ENCODE results near the gene SEMA3A.
"Not testable (repeated sequence)": the region's sequence is repeated elsewhere in the genome, so short reads cannot be mapped to it uniquely, and the experiment has no call there.

Gene SEMA3A

GRCh38 chr7:84083846-84084245 is 110.7 kb downstream of the SEMA3A start:
- no peak for DNase-seq
- no peaks in the 10 kb centered on the region for H3K4me1 ChIP-seq (ENCODE audit: control insufficient read depth, insufficient read depth, low read length, poor library complexity, severe bottlenecking)
- no peaks in the 10 kb centered on the region for H3K9me3 ChIP-seq (ENCODE audit: control insufficient read depth, low read length)
- H3K4me3 ChIP-seq (ENCODE audit: insufficient read depth, low read depth, low read length, poor library complexity, severe bottlenecking) = no peak overlapping the region
- H3K36me3 ChIP-seq (ENCODE audit: control insufficient read depth, insufficient read depth, low read length) = no peaks in the 10 kb centered on the region
- H3K27ac ChIP-seq (ENCODE audit: insufficient read depth, low read length, poor library complexity, severe bottlenecking) = no peak overlapping the region
- no peaks in the 10 kb centered on the region for H3K27me3 ChIP-seq (replicated peaks; ENCODE audit: control insufficient read depth, insufficient read depth, low read length, poor library complexity, severe bottlenecking)

- no peaks in the 10 kb centered on the region for H3K36me3 ChIP-seq (ENCODE audit: control insufficient read depth, insufficient read depth, low read length)
- H3K27ac ChIP-seq (ENCODE audit: insufficient read depth, low read length, poor library complexity, severe bottlenecking) = no peak overlapping the region
- H3K4me3 ChIP-seq (ENCODE audit: insufficient read depth, low read depth, low read length, poor library complexity, severe bottlenecking) = no peak overlapping the region
- H3K9me3 ChIP-seq (ENCODE audit: control insufficient read depth, low read length) = no peaks in the 10 kb centered on the region
- no peaks in the 10 kb centered on the region for H3K4me1 ChIP-seq (ENCODE audit: control insufficient read depth, insufficient read depth, low read length, poor library complexity, severe bottlenecking)
- H3K27me3 ChIP-seq (replicated peaks; ENCODE audit: control insufficient read depth, insufficient read depth, low read length, poor library complexity, severe bottlenecking) = no peaks in the 10 kb centered on the region
- DNase-seq = no peak
Measured at GRCh38 chr7:84081973-84082522, 112.5 kb downstream of the SEMA3A start.

DNA sequence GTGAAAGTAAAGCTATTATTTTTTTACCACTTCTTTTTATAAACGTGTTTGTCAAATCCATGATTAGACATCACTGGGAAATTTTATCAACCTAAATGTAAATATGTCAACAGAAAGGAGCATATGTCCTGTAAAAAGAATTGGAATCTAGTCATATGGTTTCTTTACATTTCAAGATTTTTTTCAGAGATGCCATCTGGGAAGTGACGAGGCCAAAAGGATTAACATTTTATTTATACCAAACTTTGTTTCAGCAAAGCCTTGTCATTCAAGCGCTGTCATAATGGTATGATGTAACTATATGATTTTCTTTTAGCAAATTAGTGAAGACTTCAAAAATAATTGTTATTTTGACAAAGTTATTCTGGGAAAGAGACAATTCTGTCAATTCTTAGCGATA is 117.3 kb downstream of the SEMA3A start:
- Histone ChIP-seq H3K4me3 (ENCODE audit: insufficient read depth, low read depth, low read length, poor library complexity, severe bottlenecking) (no peak overlapping the region), H3K27ac (ENCODE audit: insufficient read depth, low read length, poor library complexity, severe bottlenecking) (no peak overlapping the region)

DNA sequence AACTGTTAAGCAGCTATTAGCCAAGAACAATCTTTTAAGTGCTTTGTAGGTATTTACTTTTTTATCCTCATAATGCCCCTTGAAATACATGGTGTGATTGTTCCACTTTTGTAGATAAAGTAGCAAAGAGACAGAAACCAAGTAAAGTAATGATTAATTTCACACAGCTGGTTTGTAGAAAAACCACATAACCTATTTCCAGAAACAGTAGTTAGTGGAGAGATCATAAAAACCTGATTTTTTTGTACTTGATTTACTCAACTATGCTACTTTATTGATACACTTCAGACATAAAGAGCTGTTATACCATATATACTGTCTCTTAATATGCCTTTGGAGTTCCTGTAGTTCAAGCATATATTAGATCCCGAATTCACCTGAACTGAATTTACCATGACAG is 118.4 kb downstream of the SEMA3A start:
- H3K36me3 ChIP-seq (ENCODE audit: control insufficient read depth, insufficient read depth, low read length) = no peaks in the 10 kb centered on the region
- no peaks in the 10 kb centered on the region for H3K4me1 ChIP-seq (ENCODE audit: control insufficient read depth, insufficient read depth, low read length, poor library complexity, severe bottlenecking)
- no peak for DNase-seq
- H3K4me3 ChIP-seq (ENCODE audit: insufficient read depth, low read depth, low read length, poor library complexity, severe bottlenecking) = no peak overlapping the region
- no peaks in the 10 kb centered on the region for H3K9me3 ChIP-seq (ENCODE audit: control insufficient read depth, low read length)
- no peak overlapping the region for H3K27ac ChIP-seq (ENCODE audit: insufficient read depth, low read length, poor library complexity, severe bottlenecking)
- no peaks in the 10 kb centered on the region for H3K27me3 ChIP-seq (replicated peaks; ENCODE audit: control insufficient read depth, insufficient read depth, low read length, poor library complexity, severe bottlenecking)

More for the DNA sequence above, 117.3 kb downstream of the SEMA3A start:
- no peaks in the 10 kb centered on the region for H3K9me3 ChIP-seq (ENCODE audit: control insufficient read depth, low read length)
- H3K36me3 ChIP-seq (ENCODE audit: control insufficient read depth, insufficient read depth, low read length) = no peaks in the 10 kb centered on the region
- no peak for DNase-seq
- no peaks in the 10 kb centered on the region for H3K4me1 ChIP-seq (ENCODE audit: control insufficient read depth, insufficient read depth, low read length, poor library complexity, severe bottlenecking)
- no peaks in the 10 kb centered on the region for H3K27me3 ChIP-seq (replicated peaks; ENCODE audit: control insufficient read depth, insufficient read depth, low read length, poor library complexity, severe bottlenecking)

- no peaks in the 10 kb centered on the region for H3K36me3 ChIP-seq (ENCODE audit: control insufficient read depth, insufficient read depth, low read length)
- H3K9me3 ChIP-seq (ENCODE audit: control insufficient read depth, low read length) = no peaks in the 10 kb centered on the region
- H3K27me3 ChIP-seq (replicated peaks; ENCODE audit: control insufficient read depth, insufficient read depth, low read length, poor library complexity, severe bottlenecking) = no peaks in the 10 kb centered on the region
- H3K4me1 ChIP-seq (ENCODE audit: control insufficient read depth, insufficient read depth, low read length, poor library complexity, severe bottlenecking) = no peaks in the 10 kb centered on the region
- no peak for DNase-seq
- no peak overlapping the region for H3K4me3 ChIP-seq (ENCODE audit: insufficient read depth, low read depth, low read length, poor library complexity, severe bottlenecking)
- no peak overlapping the region for H3K27ac ChIP-seq (ENCODE audit: insufficient read depth, low read length, poor library complexity, severe bottlenecking)
Measured at GRCh38 chr7:84073186-84073875, 121.3 kb downstream of the SEMA3A start.

- Histone ChIP-seq H3K36me3 (ENCODE audit: control insufficient read depth, insufficient read depth, low read length) (no peaks in the 10 kb centered on the region), H3K27ac (ENCODE audit: insufficient read depth, low read length, poor library complexity, severe bottlenecking) (no peak overlapping the region), H3K4me1 (ENCODE audit: control insufficient read depth, insufficient read depth, low read length, poor library complexity, severe bottlenecking) (no peaks in the 10 kb centered on the region), H3K27me3 (replicated peaks; ENCODE audit: control insufficient read depth, insufficient read depth, low read length, poor library complexity, severe bottlenecking) (no peaks in the 10 kb centered on the region), H3K9me3 (ENCODE audit: control insufficient read depth, low read length) (no peaks in the 10 kb centered on the region), H3K4me3 (ENCODE audit: insufficient read depth, low read depth, low read length, poor library complexity, severe bottlenecking) (no peak overlapping the region)
- no peak for DNase-seq
Measured at GRCh38 chr7:84070770-84071169, 123.8 kb downstream of the SEMA3A start.

GRCh38 chr7:84069999-84070500 is 124.5 kb downstream of the SEMA3A start:
- no peak overlapping the region for H3K4me3 ChIP-seq (ENCODE audit: insufficient read depth, low read depth, low read length, poor library complexity, severe bottlenecking)
- H3K4me1 ChIP-seq (ENCODE audit: control insufficient read depth, insufficient read depth, low read length, poor library complexity, severe bottlenecking) = no peaks in the 10 kb centered on the region
- no peaks in the 10 kb centered on the region for H3K9me3 ChIP-seq (ENCODE audit: control insufficient read depth, low read length)
- no peaks in the 10 kb centered on the region for H3K36me3 ChIP-seq (ENCODE audit: control insufficient read depth, insufficient read depth, low read length)
- no peaks in the 10 kb centered on the region for H3K27me3 ChIP-seq (replicated peaks; ENCODE audit: control insufficient read depth, insufficient read depth, low read length, poor library complexity, severe bottlenecking)
- no peak overlapping the region for H3K27ac ChIP-seq (ENCODE audit: insufficient read depth, low read length, poor library complexity, severe bottlenecking)
- no peak for DNase-seq

GRCh38 chr7:84069033-84069432 is 125.6 kb downstream of the SEMA3A start:
- no peak overlapping the region for H3K27ac ChIP-seq (ENCODE audit: insufficient read depth, low read length, poor library complexity, severe bottlenecking)
- no peaks in the 10 kb centered on the region for H3K9me3 ChIP-seq (ENCODE audit: control insufficient read depth, low read length)
- no peak for DNase-seq
- H3K4me1 ChIP-seq (ENCODE audit: control insufficient read depth, insufficient read depth, low read length, poor library complexity, severe bottlenecking) = no peaks in the 10 kb centered on the region
- no peaks in the 10 kb centered on the region for H3K36me3 ChIP-seq (ENCODE audit: control insufficient read depth, insufficient read depth, low read length)
- no peaks in the 10 kb centered on the region for H3K27me3 ChIP-seq (replicated peaks; ENCODE audit: control insufficient read depth, insufficient read depth, low read length, poor library complexity, severe bottlenecking)
- no peak overlapping the region for H3K4me3 ChIP-seq (ENCODE audit: insufficient read depth, low read depth, low read length, poor library complexity, severe bottlenecking)

GRCh38 chr7:84062489-84062901 is 132.1 kb downstream of the SEMA3A start:
- H3K27ac ChIP-seq (ENCODE audit: insufficient read depth, low read length, poor library complexity, severe bottlenecking); DNase-seq; H3K36me3 ChIP-seq (ENCODE audit: control insufficient read depth, insufficient read depth, low read length); H3K4me1 ChIP-seq (ENCODE audit: control insufficient read depth, insufficient read depth, low read length, poor library complexity, severe bottlenecking); H3K4me3 ChIP-seq (ENCODE audit: insufficient read depth, low read depth, low read length, poor library complexity, severe bottlenecking); H3K27me3 ChIP-seq (replicated peaks; ENCODE audit: control insufficient read depth, insufficient read depth, low read length, poor library complexity, severe bottlenecking); H3K9me3 ChIP-seq (ENCODE audit: control insufficient read depth, low read length): not testable (repeated sequence)

GRCh38 chr7:84060760-84061261 is 133.8 kb downstream of the SEMA3A start:
- no peaks in the 10 kb centered on the region for H3K9me3 ChIP-seq (ENCODE audit: control insufficient read depth, low read length)
- DNase-seq = no peak
- no peak overlapping the region for H3K4me3 ChIP-seq (ENCODE audit: insufficient read depth, low read depth, low read length, poor library complexity, severe bottlenecking)
- H3K4me1 ChIP-seq (ENCODE audit: control insufficient read depth, insufficient read depth, low read length, poor library complexity, severe bottlenecking) = no peaks in the 10 kb centered on the region
- no peaks in the 10 kb centered on the region for H3K36me3 ChIP-seq (ENCODE audit: control insufficient read depth, insufficient read depth, low read length)
- no peak overlapping the region for H3K27ac ChIP-seq (ENCODE audit: insufficient read depth, low read length, poor library complexity, severe bottlenecking)
- no peaks in the 10 kb centered on the region for H3K27me3 ChIP-seq (replicated peaks; ENCODE audit: control insufficient read depth, insufficient read depth, low read length, poor library complexity, severe bottlenecking)

All from effector memory CD4-positive, alpha-beta T cell (primary cell).